Esophagus muscularis mucosa (tissue), 3 donors: ENCODE data around the gene RABL6.
A peak's percentile ranks its signal among the peaks of the same experiment; 100 is the strongest.

Source experiments
- CTCF ChIP-seq, 3 experiments: fragments of 200-600 bp in 2 of 3; fragments of 450-650 bp in 1 of 3; sonication (generic) in 2 of 3; IDR thresholded peaks; one replicate each; pipeline ENCODE4 v1.5.1; 2017 to 2019; ENCODE audit warnings: antibody characterized with exemption in 3 of 3, mild to moderate bottlenecking in 2 of 3, moderate library complexity in 1 of 3
- POLR2A ChIP-seq: fragments of 450-650 bp; IDR thresholded peaks from one replicate; pipeline ENCODE4 v1.6.1; 2017; ENCODE audit warnings: antibody characterized with exemption, moderate library complexity, mild to moderate bottlenecking, low read depth
- POLR2AphosphoS5 ChIP-seq, 2 donors: sonication (generic); formaldehyde crosslinking; IDR thresholded peaks; one replicate each; pipeline ENCODE4 v1.6.1; 2017; ENCODE audit warnings: antibody characterized with exemption in 2 of 2

GRCh38 chr9:136790640-136791515, 16.9 kb upstream of the RABL6 start, which contains the start of gene TMEM141:
- TF ChIP-seq CTCF (IDR thresholded peaks at IDR 0.05) = no peak
- peak; percentile 86 to 88 for TF ChIP-seq POLR2AphosphoS5 (IDR thresholded peaks at IDR 0.05)
- peak; percentile 37 for TF ChIP-seq POLR2A
